HG02970 (cell line): ENCODE results near the gene P4HA3.

Source experiments
- ATAC-seq: cut with Tn5 transposase; IDR thresholded peaks from one replicate; pipeline ENCODE4 v1.9.1; 2021; ENCODE audit warnings: mild to moderate bottlenecking, moderate library complexity, moderate number of reproducible peaks; ENCODE audit not compliant: unreplicated experiment, low FRiP score

The P4HA3 gene

DNA sequence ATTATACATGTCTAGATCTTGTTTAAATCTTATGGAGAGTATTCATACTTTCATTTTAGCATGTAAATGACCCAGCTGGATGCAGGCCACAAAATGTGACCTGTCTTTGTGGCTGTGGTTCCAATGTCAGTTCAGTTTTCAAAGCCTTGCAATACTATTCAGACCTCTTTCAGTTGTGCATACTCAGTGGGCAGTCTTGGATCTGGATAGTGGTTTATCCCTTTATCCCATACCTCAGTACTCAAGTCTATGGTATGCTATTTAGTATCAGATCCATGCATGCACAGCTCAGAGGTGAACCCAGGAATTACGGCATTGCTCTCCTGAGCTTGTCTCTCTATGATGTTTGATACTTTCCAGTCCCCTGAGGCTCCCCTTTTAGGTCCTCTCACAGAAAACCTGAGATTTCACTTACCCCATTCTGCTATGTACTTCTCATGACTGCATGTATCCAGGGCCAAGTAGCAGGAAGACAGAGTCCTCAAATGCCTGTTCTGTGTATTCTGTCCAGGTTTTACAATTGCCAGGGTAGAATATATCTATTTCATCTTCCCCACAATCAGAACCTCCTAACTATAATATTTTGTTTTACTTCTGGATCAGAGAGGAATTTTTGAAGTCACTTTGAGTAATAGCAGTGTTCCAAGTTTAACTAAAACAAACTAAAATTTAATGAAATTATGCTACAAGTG is 6.9 kb upstream of the P4HA3 start:
- no peak for ATAC-seq

DNA sequence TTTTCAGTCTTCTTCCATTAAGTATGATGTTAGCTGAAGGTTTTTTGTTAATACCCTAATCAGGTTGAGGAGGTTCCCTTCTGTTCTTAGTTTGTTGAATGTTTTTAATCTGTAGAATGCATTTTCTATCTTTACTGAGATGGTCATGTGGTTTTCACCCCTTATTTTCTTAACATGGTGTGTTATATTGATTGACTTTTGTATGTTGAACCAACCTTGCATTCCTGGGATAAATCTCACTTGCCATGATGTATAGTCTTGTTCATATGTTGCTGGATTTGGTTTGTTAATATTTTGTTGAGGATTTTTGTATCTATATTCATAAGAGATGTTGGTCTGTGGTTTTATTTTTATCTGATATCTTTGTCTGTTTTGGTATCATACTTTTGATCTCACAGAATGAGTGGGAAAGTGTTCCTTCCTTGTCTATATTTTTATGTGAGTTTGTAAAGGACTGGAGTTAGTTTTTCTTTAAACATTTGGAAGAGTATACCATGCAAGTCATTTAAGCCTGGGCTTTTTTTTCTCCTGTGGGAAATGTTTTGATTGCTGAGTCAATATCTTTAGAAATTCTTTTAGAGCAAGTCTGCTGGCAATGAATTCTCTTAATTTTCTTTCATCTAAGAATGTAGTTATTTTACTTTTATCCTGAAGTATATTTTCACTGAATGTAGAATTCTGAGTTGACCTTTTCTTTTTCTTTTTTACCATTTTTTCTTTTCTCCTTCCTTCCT is 5.5 kb upstream of the P4HA3 start:
- no peak for ATAC-seq

DNA sequence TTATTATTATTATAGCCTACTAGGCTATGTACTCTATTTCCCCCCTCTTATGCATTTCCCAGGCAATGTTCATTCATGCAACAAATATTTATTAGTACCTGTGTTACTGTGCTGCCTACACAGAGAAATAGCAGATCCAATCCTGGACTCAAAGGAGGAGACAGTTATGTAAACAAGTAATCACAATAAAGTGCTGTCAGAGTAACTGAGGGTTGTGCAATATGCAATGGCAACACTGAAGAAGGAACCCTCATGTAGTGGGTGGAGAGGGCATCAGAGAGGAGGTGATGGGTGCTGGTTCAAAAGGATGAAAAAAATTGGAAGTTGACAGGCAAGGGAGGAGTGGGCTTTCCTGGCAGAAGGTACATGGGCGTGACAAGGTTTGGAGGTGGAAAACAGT is 886 bp upstream of the P4HA3 start:
- ATAC-seq: no peak

DNA sequence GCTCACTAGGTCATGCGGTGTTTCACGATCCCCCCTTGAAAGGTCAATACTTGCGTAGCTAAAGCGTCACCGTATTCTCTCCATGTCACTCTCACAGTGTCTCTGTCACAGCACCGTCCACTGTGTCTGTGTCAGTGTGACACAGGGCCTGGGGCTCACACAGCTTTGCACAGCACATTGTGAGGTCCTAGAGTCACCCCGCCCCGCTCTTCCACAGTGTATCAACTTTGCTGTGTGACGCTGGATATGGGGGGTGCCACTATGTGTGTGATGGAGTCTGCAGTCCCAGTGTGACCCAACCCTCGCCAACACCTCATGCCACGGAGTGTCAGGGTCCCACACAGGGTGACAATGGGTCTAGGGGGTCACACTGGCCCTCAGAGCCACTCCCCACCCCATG is 583 bp downstream of the P4HA3 start:
- no peak for ATAC-seq

DNA sequence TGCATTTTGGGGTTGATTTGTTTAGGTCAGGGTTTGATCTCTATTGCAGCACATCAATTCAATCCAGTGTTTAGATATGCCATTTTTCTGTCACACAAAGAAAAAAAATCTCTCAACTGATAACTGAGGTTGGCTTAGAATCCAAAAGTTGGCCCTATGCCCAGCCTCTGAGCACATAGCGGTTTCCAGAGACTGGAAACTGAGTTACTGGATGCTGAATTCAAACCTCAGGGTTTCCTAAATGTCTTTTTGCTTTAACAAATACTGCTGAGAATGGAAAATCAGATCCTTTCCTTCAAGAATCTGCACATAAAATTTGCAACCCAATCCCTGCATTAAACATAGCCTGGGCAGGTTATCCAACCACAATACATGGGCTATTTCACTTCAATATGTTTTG is 4.0 kb downstream of the P4HA3 start:
- ATAC-seq: no peak

DNA sequence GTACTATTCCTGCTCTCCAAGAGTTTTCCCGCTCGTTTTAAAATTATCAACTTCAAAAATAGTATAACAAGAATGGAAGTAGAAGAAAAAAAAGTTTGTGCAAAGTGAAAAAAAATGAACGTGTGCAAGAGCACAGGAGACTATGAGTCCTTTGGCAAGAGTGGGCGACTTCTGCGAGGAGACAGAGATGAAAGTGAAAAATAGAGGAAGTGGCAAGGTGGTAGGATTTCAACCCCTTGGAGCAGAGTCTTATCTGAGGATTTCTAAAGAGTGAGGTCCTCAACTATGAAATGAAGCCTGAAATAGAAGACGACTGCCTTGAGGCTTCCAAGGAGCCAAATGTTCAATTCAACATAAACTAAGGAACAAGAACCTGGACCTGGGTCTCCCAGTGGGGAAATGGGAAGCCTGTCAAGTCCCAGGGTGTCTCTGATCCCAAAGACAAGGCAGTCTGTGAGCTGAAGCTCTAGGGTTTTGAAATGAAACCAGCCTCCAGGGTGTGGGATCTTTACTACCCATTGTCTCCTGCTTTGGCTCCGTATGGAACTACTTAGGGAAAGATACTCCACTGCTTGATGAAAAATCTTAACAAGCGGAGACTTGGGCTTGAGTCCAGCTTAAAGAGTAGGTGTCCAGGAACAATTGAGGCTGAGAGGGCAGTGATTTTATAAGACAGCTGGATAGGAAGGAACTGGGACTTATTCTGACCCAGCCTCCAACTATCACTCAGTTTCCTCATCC is 4.8 kb downstream of the P4HA3 start:
- ATAC-seq: no peak

DNA sequence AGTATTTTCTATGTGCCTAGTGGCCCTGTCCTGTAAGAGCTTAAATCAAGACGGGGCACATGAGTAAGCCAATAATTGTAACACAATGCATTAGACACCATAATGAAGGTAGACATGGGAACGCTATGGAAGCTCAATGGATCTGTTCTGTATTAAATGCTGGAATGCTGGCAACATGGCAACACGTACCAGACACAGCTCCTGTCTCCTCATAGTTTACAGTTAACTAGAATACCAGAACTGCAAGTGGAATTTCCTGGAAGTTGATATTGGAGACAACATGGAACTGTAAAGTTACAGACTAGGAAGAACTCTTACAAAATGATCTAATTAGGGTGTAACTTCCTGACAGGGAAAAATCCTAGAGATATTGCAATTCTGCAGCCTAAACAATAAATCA is 12.4 kb downstream of the P4HA3 start:
- no peak for ATAC-seq

DNA sequence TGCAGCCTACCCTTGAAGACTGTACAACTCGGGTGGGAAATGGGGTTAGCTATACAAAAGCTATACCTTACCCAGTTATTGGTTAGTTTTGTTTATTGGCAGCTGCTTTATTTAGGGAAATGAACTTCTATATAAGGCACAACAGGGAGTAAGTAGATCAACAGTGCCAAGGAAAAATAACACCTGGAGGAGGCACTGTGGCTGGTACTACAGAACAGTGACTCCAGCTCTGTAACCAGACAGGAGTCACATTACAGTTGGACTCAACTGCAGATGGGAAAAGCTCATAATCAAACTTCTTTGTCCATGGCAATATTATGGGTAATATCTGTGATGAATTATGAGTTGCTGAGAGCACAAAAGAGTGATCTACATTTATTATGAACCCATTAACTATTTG is 14.0 kb downstream of the P4HA3 start:
- ATAC-seq: no peak

DNA sequence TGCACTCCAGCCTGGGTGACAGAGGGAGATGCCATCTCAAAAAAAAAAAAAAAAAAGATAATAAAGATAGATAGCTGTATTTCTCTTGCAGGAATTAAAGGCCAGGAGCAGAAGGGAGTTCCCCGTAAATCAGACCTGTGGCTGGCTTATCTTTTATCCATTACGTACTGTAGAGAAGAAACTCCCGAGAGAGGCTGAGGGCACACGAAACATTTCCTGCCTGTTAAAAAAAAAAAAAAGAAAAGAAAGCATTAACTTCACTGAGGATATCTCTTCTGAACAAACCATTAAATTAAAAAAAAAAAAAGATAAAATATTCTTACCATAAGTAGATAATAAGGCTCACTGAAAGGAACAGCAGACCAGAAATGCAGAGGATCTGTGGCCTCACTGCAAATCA is 22.5 kb downstream of the P4HA3 start:
- ATAC-seq: no peak

DNA sequence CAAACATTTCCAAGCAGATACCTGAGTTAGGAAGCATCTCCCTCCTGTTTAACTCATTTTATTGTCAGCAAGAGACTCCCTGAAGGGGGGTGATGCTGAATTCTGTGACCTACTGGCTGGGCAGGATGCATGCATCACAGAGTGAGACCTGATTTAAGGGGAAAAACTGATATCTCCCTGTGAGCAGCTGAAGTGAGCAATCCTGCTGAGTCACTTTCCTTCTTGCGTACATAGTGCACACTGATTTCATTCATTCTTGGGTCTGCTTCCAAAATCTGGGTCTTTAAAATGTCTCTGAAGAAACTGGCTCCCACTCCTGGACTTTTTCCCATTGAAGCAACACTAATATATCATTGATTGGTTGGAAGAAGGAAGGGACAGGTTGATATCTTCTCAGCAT is 23.3 kb downstream of the P4HA3 start:
- ATAC-seq: no peak

DNA sequence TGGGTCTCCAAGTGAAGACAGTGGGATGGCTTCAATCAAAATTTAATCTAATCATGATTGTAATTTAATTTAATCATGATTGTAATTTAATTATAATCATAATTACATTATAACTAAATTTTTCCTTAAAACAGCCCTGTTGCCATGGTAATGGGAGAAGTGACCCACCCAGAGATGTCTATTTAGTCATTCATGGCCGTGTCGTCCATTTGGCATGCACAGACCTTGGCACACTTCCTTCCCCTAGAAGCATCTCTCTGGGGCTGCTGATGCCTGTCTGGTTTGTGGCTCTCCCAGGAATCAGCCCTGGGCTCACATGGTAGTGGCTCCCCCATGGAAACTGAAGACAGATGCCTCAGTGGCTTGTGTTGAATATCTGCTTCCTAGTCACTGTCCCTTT is 27.0 kb downstream of the P4HA3 start:
- ATAC-seq: no peak

DNA sequence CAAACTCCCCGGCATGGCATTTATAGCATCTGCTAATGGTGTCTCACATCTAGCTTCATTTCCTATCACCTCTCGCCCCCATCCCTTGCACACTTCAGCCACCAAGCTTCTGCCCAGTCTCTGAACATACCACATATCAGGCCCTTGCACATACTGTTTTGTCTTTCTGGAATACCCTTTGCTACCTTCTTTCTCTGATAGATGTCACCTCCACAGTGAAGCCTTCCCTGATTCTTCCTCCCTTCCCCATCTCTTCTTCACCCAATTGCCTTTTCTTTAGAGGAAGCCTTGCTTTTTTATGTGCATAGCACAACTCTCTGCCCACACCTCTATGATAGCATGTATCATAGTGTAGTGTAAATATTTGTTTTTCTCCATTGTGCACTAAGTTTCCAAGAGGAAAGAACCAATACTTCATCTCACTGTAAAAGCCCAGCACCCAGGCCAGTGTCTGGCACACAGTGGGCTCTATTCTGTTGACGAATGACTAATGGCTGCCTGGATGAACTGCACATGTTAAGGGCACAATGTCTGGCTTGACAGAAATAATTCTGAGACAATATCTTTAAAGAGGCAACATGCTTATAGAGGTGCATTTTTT is 27.8 kb downstream of the P4HA3 start:
- ATAC-seq: no peak

DNA sequence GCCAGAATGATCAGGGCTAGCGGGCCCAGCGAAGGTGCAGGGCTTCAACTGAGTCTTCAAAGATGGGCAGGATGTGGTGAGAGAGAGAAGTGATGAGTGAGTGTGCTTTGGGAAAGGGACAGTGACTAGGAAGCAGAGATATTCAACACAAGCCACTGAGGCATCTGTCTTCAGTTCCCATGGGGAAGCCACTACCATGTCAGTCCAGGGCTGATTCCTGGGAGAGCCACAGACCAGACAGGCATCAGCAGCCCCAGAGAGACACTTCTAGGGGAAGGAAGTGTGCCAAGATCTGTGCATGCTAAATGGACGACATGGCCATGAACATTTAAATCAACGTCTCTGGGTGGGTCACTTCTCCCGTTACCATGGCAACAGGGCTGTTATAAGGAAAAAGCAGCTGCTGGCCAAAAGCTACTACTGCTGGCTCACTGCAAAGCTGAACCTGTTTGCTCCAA is 28.5 kb downstream of the P4HA3 start:
- no peak for ATAC-seq

DNA sequence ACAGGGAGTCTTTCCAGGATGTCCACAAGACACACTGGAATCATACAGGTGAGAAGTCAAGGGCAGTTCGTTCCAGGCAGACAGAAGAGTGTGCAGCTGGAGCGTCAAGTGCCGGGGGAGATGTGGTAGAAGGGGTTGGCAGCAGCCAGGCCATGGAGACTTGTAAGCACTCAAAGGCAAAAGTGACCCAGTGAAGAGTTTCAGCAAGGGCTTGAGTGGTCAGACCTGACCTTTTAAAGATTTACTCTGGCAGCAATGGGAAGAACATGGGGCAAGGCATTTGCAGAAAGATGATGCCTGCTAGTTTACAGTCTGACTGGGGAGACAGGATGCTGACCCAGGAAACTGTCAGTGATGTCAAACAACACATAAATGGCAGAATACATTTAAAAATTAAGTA is 29.0 kb downstream of the P4HA3 start:
- ATAC-seq: no peak

DNA sequence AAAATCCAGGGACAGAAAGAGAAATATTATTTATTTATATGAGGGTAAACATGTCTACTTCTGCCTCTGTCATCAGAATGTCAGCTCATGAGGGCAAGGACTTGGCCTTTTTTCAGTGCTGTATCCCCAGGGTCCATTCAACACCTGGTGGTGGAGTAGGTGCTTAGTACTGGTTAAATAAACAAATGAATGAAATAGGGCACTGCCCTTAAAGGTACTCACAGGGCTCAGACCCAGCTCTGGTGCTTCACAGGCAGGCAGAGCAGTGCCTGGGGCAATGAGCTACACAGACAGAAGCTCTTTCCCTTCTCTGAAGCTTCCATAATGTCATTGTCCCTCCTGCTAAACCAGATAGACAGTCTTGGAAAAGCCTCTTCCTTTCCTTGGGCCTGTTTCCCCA is 30.9 kb downstream of the P4HA3 start:
- no peak for ATAC-seq

DNA sequence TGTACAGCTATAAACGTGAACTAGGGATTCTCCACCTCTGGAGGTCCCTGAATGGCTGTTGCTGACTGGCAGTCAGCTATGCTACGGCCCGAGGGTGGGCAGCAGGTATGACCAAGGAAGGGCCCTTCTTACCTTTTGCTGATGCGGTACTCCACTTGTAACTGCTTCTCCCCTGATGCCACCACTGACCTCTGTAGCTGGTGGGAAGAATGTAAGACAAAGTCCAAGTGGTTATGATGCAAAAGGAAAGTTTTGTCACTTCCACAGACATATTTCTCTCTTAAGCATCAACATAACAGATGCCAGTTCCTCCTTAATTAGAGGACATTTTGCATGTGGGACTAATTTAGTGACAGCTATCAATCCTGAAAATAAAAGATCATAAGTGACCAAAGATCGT is 32.2 kb downstream of the P4HA3 start:
- ATAC-seq: no peak

DNA sequence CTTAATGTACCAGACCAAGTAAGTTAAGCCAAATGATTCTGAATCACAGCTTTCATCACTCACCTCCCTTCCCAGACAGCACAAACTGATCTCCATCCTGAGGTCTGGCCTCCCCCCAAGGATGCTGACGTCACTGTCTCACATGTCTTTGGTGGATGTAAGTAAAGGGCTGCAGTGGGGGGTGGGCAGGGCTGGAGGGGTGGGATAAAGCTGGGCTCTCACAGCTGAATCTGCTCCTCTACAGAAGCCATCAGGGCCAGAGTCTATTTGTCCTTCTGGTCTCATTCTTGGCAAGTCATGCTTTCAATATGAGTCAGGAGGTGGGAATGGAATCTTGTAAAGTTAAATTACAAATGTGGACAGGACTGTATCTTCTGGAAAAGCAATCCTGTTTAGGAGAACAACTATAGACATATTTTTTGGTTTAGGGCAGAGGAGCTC is 32.7 kb downstream of the P4HA3 start:
- ATAC-seq: no peak

DNA sequence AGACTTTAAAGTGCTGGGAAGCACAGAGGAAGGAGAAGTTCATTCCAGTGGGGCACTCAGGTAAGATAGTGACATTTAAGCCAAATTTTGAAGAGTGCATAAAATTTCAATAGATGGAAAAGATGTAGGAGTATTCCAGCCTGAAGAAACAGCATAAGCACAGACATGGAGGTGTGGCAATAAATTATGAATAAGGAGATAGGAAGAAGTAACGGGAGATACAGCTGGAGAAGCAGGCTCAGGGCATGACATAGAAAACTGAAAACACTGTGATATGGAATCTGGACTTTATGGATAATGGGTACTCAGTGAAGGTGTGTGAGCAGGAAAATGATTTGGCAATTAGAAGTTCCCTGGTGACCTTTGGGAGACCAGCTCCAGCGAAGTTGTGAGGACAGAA is 33.3 kb downstream of the P4HA3 start:
- ATAC-seq: no peak

DNA sequence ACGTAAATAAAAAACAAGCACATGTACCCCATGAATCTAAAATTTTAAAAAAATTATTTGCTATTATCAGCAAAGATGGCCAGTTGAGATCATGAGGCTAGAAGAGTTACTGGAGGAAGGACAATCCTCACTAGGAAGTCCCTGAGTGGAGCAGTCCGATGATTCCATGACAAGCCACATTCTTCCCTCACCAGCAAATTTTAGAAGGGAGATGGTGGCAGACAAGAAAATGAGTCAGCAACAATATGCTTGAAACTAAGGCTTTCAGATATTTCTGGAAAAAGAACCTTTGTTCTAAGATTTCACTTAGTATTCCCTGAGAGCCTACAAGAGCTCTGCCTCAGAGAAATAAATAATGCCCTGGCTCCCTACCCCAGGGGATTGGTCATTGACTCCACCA is 34.9 kb downstream of the P4HA3 start:
- ATAC-seq: no peak

DNA sequence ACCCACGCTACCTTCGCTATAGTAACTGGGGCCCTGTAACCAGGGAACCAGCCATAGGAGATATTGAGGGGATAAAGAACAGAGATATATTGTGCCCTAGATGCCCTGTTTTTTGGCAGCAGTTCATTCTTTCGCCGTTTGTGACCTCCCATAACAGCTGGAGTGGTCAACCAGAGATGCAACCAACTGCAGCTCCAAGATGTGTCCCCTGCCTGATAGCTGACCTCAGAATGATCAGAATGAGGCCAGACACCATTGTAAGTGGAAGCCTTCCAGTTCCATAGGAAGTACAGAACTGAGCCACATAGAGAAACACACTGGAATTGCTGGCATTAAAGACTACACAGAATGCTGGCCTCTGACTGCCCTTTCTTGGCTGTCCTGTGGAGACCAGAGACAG is 39.2 kb downstream of the P4HA3 start:
- ATAC-seq: no peak

DNA sequence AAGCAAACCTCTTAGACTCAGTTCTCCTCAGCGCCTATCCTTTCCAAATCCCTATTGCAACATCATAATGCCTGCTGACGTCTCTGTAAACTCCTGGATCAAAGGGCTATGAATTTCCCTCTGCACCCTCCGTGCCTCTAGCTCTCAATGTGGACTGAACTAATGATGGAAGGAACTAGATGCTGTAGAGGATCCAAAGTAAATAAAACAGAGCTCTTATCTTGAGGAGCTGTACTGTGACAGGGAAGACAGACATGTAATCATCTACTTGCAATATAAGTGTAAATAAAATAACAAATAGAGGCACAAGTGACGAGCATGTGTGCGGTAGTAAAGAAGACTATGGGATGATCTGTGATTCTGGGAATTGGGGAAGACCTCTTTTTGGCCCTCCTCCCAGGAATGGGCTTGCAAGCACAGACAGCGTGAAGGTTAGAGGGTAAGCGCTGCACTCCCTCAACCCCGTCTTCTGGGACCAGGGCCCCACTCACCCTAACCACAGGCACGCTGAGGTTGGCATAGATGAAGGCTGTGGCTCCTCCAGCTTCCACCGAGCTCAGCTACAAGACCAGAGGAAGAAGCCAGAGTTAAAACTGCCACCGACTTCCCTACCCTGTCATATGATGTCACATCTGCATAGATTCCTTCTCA is 42.2 kb downstream of the P4HA3 start:
- ATAC-seq: no peak
